ENCODE data around the gene KRTAP20-3.

DNA sequence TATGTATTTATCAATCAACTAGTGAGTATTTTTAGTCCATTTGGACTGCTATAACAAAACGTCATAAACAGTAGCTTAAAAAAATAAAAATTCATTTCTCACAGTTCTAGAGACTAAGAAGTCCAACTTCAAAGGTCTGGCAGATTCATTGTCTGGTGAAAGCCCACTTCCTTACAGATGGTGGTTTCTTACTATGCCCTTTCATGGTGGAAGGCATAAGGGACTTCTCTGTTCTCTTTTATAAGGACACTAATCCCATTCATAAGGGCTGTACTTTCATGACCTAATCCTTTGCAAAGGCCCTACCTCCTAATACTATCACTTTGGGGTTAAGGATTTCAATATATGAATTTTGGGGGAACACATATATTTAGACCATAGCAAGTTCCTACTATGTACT, 37.9 kb downstream of the KRTAP20-3 start:
- TF ChIP-seq ZNF791 (tag by site-specific recombination; IDR thresholded peaks at IDR 0.05) (no peak), ZNF660 (tag by site-specific recombination; IDR thresholded peaks at IDR 0.05) (no peak), ZNF174 (tag by site-specific recombination; IDR thresholded peaks at IDR 0.05) (no peak)
- TF ChIP-seq, protein P1, sequence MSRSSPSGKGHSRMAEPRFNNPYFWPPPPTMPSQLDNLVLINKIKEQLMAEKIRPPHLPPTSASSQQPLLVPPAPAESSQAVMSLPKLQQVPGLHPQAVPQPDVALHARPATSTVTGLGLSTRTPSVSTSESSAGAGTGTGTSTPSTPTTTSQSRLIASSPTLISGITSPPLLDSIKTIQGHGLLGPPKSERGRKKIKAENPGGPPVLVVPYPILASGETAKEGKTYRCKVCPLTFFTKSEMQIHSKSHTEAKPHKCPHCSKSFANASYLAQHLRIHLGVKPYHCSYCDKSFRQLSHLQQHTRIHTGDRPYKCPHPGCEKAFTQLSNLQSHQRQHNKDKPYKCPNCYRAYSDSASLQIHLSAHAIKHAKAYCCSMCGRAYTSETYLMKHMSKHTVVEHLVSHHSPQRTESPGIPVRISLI (tag by site-specific recombination; IDR thresholded peaks at IDR 0.05) = no peak

Measured in HEK293 (cell line).